ENCODE measurements around the gene KPNA1.
"Not testable (repeated sequence)": the region's sequence is repeated elsewhere in the genome, so short reads cannot be mapped to it uniquely, and the experiment has no call there.

KPNA1 gene

DNA sequence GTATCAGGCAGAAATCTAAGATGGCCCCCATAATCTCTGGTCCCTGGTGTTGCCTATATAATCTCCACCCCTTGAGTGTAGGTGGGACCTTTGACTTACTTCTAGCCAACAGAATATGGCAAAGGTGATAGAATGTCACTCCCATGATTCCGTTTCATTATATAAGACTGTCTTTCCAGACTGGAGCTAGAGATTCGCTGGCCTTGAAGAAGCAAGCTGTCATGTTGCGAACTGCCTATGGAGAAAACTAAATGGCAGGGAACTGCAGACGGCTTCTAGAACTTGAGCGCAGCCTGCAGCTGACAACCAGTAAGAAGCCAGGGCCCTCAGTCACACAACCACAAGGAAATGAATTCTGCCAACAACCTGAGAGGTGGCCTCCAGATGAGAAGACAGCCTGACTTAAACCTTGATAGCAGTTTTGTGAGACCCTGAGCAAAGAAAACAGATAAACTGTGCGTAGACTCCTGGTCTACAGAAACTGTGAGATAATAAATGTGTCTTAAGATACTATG, 2.2 kb upstream of the KPNA1 start:
- FAIRE-seq: no peak

DNA sequence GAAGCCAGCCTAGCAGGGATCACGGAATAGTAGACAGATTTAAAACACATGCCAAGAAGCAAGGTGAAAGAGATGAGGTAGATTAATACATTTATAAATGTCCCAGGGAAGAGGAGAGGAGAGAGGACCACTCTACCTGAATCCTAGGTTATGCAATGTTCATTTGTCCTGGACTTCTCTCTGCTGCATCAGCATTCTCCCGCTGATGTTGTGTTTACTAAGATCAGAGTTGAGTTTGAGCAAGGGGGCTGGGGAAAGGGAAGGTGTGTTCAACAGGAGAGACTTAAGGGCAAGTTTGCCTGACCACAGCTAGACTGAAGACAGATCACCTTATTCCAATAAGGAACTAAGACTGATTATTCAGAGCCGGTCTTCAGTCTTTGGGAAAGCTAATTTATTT, 1.1 kb upstream of the KPNA1 start:
- FAIRE-seq: no peak

DNA sequence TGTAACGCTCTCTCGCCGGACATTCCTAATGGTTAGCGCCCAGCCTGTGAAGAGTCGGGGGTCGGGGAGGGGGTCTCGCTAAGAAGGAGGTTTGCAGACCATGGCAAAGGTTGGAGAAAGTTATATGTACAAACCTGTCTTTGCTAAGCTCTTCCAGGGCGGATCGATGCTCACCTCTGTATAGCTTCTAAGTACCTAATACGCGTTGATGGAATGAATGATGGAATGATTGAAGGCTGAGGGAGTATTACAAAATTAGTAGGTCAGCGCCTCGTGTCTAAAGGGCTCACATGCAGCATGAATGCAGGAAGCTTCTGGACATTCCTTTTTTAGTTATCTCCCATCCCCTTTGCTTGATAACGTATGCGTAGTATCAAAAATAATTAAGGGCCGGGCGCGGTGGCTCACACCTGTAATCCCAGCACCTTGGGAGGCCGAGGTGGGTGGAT, 305 bp upstream of the KPNA1 start:
- no peak for FAIRE-seq

DNA sequence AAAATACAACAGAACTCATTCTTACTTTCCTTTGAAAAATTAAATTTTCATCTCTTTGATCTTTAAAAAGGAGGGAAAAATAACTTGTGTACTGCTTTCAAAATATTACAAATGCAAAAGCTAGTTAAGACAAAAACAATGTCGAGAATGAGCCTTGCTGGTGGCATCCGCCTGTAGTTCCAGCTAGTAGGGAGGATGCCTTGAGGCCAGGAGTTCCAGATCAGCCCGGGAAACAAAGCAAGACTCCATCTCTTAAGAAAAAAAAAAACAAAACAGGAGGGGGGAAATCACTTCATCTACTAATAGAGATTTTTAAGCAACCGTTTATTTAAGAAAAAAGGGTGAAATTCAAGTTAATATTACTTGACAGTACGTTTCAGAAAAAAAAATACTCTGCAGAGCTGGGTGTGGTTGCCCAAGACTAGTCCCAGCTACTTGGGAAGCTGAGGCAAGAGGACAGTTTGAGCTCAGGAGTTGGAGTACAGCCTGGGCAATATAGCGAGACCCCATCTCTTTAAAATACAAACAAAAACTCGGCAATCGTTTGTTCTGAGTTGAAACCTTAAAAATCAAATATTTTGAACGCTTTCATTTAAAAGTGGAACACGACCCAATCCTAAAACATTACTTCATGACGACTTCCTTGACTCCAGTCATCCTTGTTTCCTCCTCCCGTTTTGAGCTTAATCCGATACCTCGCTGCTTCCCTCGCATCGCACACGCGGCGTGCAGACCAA, 1.2 kb downstream of the KPNA1 start:
- no peak for FAIRE-seq

DNA sequence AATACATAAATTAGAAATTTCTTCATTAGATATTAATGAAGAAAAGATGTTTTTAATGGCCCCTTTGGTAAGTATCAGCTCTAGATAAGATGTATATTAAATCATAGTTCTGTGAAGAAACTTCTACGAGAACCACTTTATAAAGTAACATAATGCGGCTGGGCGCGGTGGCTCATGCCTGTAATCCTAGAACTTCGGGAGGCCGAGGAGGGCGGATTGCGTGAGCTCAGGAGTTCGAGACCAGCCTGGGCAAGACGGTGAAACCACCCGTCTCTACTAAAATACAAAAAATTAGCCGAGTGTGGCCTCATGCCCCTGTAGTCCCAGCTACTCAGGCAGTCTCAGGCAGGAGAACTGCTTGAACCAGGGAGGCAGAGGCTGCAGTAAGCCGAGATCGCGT, 2.5 kb downstream of the KPNA1 start:
- FAIRE-seq: no peak

DNA sequence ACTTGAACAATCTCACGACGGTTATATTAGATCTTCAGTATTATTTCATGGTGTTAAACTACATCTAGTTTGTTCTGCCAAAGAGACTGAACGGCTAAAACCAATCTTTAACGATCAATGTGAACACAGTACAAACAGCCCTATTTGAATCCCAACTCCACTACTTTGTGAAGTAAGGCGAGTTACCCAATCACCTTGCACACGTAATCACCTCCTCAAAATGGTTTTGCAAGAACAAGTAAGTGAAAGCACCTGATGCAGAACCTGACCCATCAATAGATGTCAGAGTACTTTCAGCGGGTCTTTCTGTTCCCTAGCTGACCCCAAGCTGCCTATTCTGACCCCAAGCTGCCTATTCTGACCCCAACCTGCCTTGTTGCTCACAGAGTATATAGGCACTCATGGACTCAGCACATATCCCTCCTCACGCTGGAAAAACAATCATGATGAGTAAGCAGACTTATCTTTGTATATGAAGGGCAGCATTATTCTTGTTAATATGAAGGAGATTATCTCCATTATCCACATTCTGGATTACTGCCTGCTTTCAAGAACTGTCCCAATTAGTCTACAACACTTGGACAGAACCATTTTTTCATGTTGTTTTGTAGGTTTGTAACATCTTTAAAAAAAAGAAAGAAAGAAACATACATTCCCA, 3.7 kb downstream of the KPNA1 start:
- FAIRE-seq: no peak

DNA sequence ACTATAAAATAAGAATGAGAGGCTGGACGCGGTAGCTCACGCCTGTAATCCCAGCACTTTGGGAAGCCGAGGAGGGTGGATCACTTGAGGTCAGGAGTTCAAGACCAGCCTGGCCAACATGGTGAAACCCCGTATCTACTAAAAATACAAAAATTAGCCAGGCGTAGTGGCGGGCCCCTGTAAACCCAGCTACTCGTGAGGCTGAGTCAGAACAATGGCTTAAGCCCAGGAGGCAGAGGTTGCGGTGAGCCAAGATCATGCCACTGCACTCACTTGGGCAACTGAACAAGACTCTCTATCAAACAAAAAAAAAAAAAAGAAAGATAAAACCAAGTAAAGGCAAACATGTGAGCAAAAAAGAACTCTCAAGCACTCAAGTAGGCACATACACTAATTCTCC, 5.8 kb downstream of the KPNA1 start:
- FAIRE-seq: not testable (repeated sequence)

DNA sequence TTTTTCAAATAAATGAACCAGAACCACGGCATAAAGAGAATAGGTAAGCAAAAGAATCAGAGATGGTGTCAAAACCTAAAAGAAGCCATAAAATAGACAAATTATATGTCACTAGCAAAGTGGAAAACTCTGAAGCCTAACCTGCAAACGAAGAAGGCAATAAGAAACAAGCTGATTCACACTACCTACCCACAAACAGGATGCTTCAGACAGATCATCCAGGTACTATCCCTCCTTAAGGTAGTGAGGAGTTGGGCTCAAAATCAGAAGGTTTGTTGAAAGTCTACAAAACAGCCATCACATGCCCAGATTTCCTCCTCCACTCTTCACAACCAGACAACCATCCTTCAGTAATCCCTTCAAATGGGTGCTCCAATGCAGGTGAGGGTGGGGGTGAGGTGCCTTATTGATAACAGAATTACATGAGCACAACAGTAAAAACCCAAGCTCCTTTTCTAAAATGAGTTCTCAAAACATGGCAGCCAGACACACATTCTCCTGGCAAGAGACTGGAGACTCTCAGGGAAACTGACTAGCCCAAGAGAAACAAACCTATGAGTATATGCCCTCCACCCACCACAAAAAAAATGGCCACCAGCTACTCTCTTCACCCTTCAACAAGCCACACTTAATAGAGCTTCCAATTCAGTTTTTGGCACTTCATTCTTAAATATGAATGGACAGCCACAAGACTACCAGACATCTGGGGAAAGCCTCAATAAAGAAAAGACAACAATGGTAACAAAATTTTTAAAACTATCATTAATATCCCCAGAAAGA, 6.4 kb downstream of the KPNA1 start:
- FAIRE-seq: no peak

DNA sequence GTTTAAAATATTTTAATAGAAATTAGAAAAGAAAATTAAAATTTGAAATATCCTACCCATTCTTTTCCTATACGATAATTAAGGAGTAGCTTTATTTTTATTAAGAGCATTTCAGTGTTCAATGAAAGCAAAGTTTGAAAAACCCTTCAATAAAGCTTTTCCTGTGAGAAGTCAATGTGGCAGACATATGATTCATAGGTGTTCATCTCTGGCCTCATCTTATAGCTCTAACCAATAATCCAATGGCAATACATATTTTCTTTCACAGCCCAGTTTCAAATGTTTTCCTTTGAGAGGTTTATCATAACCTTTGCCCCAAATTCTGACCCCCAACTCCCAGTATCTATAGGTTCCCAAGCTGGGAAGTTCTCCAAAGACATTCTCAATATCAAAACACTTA, 8.3 kb downstream of the KPNA1 start:
- FAIRE-seq: no peak

DNA sequence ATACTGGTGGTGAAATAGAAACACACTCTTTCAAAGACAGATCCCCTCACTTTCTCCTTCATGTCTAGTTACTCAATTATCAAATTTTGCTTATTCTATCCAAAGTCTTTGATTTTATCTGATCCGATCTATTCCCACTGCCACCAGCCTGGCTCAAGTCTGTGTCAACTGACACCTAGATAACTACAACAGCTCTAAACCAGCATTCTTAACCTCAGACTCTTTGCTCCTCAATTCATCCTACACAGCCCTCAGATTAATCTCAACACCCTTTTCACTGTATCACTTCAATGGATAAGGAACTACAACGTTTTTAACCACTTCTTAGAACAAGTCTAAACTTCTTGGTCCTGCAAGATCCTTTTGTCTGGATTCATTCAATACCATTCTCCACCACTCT, 9.1 kb downstream of the KPNA1 start:
- FAIRE-seq: no peak

DNA sequence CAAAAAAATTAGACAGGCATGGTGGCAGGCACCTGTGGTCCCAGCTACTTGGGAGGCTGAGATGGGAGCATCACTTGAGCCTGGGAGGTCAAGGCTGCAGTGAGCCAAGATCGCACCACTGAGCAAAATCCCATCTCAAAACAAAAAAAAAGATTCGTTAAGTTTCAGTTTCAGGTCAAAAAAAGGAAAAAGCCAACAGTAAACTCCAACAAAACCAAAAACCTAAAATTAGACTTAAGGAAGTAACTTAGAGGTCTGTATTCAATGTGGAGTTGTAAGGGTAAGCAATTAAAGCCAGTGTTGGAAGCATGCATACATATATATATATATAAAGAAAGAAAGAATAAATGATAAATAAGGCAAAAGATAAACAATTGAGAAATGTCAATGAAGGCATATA, 11.8 kb downstream of the KPNA1 start:
- FAIRE-seq: no peak

DNA sequence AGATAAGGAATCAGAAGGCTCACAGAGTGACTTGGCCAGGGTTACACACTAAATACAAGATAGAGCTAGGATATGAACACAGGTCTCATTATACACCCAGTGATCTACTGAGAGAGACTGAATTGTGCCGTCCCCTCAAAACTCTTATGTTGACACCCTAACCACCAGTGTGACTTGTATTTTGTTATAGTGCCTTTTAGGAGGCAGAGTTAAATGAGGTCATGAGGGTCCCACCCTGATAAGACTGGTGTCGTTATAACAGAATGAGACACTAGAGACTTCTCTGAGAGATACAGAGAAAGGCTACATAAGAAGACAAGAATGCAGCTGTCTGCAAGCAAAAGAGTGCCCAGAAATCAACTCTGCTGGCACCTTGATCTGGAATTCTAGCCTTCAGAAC, 12.6 kb downstream of the KPNA1 start:
- FAIRE-seq: no peak

DNA sequence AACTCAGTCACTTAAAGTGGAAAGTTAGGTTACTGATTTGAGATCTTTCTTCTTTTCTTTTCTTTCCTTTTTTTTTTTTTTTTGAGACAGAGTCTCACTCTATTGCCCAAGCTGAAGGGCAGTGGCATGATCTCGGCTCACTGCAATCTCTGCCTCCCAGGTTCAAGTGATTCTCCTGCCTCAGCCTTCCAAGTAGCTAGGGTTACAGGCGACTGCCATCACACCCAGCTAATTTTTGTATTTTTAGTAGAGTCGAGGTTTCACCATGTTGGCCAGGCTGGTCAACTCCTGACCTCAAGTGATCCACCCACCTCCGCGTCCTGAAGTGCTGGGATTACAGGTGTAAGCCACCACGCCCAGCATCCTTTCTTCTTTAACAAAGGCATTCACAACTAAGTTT, 13.8 kb downstream of the KPNA1 start:
- not testable (repeated sequence) for FAIRE-seq

DNA sequence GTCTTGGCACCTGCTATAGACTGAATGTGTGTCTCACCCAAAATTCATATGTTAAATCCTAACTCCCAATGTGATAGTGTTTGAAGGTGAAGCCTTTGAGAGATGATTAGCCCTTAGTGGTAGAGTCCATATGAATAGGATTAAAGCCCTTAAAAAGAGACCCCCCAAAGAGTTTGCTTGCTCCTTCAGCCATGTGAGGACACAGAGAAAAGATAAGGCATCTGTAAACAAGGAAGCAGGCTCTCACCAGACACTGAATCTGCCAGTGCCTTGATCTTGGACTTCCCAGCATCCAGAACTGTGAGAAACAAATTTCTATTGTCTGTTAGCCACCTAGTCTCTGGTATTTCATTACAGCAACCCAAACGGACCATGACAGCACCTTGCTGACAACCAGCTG, 16.6 kb downstream of the KPNA1 start:
- no peak for FAIRE-seq

DNA sequence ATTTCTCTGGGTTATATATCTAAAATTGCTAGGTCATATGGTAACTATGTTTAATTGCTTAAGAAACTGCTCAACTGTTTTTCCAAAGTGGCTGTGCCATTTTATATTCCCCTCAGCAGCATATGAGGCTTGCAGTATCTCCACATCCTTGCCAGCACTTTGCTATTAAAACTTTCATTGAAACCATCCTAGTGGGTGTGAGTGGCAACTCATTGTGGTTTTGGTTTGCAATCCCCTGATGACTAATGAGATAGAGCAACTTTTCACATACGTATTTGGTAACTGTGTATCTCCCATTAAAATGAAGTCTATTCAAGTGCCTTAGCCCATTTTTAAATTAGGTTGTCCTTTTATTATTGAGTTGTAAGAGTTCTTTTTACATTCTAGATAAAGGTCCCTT, 17.3 kb downstream of the KPNA1 start:
- peak; percentile 45 for FAIRE-seq

DNA sequence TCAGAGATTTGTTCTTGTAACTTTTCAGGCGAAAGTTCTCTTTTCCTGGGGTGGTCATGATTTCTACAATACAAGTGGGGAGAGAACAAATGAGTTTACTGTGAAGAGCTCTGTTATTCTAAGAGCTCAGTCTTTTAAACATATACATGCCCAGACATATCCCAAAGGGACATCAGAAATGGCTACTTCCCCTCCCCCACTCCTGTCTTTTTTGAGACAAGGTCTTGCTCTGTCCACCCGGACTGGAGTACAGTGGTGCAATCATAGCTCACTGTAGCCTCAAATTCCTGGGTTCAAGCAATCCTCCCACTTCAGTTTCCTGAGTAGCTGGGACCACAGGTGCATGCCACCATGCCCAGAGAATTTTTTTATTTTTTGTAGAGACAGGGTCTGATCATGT, 18.2 kb downstream of the KPNA1 start:
- FAIRE-seq: no peak

DNA sequence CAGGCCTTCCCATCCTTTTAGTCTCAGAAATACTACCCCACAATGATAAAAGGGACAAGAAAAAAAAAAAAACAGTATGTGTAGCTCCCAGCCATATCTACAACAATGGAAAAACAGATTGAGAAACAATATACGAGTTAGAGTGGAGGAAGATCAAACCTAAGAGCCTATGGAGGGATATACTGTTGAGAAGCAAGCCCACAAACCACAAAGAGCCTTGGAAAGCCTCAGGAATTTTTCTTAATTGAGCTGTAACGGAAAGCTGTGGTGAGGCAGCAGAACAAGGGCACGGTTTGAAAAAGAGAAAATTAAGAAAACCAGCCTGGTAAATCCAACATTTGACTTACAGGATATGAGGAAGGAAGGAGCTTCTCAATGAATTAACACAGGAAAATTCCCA, 21.4 kb downstream of the KPNA1 start:
- no peak for FAIRE-seq

DNA sequence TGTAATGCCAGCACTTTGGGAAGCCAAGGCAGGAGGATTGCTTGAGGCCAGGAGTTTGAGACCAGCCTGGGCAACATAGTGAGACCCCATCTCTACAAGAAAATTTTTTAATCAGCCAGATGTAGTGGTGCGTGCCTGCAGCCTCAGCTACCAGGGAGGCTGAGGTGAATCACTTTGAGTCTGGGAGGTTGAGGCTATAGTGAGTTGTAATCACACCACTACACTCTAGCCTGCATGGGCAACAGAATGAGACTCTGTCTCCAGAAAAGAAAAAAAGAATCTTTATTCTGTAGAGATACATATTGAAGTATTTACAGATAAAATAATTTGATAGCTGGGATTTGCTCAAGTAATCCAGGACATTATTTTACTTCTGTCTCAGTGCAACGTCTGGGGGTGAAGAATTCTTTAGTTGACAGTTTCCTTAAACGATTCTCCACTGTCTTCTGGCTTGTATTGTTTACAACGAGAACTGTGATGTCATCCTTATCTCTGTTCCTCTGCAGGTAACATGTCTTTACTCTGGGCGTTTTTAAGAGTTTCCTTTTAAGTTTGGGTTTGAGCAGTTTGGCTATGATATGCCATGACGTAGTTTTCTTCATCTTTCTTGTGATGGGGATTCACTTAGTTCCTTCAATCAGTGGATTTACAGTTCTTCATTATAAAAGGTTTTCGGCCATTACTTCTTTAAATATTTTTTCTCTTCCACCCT, 26.3 kb downstream of the KPNA1 start:
- FAIRE-seq: no peak

DNA sequence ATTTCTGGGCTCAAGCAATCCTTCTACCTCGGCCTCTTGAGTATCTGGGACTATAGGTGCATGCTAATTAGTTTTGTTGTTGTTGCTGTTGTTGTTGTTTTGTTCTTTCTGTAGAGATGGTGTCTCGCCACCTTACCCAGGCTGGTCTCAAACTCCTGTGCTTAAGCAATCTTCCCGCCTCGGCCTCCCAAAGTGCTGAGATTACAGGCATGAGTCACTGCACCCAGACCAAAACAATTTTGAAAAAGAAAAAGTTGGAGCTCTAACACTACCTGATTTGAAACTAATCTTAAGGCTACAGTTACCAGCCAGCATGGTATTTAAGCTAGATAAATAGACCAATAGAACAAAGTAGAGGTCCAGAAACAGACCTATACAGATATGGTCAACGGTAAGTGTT, 29.8 kb downstream of the KPNA1 start:
- no peak for FAIRE-seq

DNA sequence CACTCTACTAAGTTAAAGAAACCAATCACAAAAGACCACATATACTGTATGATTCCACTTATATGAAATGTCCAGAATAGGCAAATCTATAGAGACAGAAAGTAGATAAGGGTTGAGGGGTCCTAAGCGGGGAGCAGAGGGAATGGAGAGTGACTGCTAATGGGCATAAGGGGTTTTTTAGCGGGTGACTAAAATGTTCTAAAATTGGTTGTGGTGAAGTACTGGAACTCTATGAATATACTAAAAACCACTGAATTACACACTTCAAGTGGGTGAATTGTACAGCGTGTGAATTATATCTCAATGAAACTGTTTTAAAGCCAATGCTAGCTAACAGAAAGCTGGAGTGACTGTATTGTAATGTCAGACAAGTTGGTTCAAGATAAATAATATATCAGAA, 33.3 kb downstream of the KPNA1 start:
- FAIRE-seq: no peak

DNA sequence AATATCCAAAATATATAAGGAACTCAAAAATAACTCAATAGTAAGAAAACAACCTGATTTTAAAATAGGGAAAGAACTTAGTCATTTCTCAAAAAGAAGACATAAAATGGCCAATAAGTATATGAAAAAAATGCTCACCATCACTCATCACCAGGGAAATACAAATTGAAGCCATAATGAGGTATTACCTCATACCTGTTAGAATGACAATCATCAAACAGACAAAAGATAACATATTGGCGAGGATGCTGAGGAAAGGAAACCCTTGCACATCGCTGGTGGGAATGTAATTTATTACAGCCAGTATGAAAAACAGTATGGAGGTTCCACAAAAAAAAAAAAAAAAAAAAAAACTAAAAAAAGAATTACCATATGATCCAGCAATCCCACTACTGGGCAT, 38.2 kb downstream of the KPNA1 start:
- no peak for FAIRE-seq

DNA sequence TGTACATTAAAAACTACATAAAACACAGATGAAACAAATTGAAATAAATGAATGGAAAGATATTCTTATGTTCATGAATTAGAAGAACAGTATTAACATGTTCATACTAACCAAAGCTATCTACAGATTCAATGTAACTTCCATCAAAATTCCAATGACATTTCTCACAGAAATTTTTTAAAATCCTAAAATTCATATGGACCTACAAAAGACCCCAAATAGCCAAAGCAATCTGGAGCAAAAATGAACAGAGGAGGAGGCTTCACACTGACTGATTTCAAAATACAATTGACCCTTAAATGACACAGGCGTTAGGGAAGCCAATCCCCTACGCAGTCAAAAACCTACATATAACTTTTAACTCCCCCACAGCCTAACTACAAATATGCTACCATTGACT, 39.4 kb downstream of the KPNA1 start:
- FAIRE-seq: peak; percentile 65

DNA sequence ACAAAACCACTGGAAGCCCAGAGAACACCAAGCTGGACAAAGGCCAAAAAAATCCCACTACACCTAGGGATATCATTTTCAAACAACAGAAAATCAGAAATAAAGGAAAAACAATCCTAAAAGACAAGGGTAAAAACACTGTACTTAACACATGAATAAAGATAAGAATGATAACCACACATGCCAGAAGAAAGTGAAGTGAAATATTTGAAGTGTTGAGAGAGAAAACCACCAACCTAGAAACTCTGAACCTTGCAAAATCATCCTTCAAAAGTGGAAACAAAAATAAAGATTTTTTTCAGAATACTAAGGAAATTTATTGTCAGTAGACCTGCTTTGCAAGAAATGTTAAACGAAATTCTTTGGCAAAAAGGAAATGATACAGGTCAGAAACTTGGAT, 45.1 kb downstream of the KPNA1 start:
- peak; percentile 28 for FAIRE-seq
